22Rv1 (cell line): ENCODE results near the gene CCDC144A.
"Not testable (repeated sequence)": the region's sequence is repeated elsewhere in the genome, so short reads cannot be mapped to it uniquely, and the experiment has no call there.

Source experiments
- CTCF ChIP-seq: fragments of 450-650 bp; IDR thresholded peaks from 2 replicates; pipeline ENCODE4 v1.5.1; 2017; ENCODE audit warnings: mild to moderate bottlenecking
- ZFX ChIP-seq: fragments of 450-650 bp; IDR thresholded peaks from 2 replicates; pipeline ENCODE4 v1.6.1; 2017; ENCODE audit warnings: antibody characterized with exemption, borderline replicate concordance

GRCh38 chr17:16807620-16808019 lies 117.6 kb downstream of the CCDC144A start:
- not testable (repeated sequence) for TF ChIP-seq CTCF, ZFX
